SK-N-SH treated with all-trans-retinoic acid at 6 μM for 48 hours (cell line): ENCODE data around the gene FIGN.

Experiments used
- ARNTL ChIP-seq: fragments of 450-650 bp; formaldehyde crosslinking; IDR thresholded peaks from 2 replicates; pipeline ENCODE4 v1.5.0; 2020; ENCODE audit warnings: low read depth, mild to moderate bottlenecking, moderate library complexity, borderline replicate concordance
- ESRRG ChIP-seq: fragments of 250-450 bp; sonication (Bioruptor Pico); IDR thresholded peaks from 2 replicates; pipeline ENCODE4 v1.6.1; 2021; ENCODE audit warnings: mild to moderate bottlenecking
- PPARA ChIP-seq: fragments of 250-450 bp; sonication (Bioruptor Pico); IDR thresholded peaks from 2 replicates; pipeline ENCODE4 v1.5.0; 2020; ENCODE audit warnings: mild to moderate bottlenecking, borderline replicate concordance
- RARB ChIP-seq: fragments of 250-450 bp; sonication (Bioruptor Pico); IDR thresholded peaks from 2 replicates; pipeline ENCODE4 v1.8.0; 2021; ENCODE audit warnings: mild to moderate bottlenecking, moderate library complexity
- TCF4 ChIP-seq: fragments of 250-450 bp; sonication (Bioruptor Pico); IDR thresholded peaks from 2 replicates; pipeline ENCODE4 v1.8.0; 2021; ENCODE audit warnings: mild to moderate bottlenecking, moderate library complexity, borderline replicate concordance
- ZNF565 ChIP-seq: fragments of 450-650 bp; formaldehyde crosslinking; conservative IDR thresholded peaks from 2 replicates; pipeline ENCODE4 v1.5.0; 2020; ENCODE audit warnings: low read depth, mild to moderate bottlenecking, moderate library complexity
- ZNF70 ChIP-seq: fragments of 450-650 bp; formaldehyde crosslinking; IDR thresholded peaks from 2 replicates; pipeline ENCODE4 v1.5.0; 2020; ENCODE audit warnings: mild to moderate bottlenecking, moderate library complexity
- TF ChIP-seq, protein P1 (sequence below): fragments of 250-450 bp; sonication (Bioruptor Pico); IDR thresholded peaks from 2 replicates; pipeline ENCODE4 v1.8.0; 2020; ENCODE audit warnings: mild to moderate bottlenecking, moderate library complexity, borderline replicate concordance
- TF ChIP-seq, protein P2 (sequence below): fragments of 250-450 bp; sonication (Bioruptor Pico); IDR thresholded peaks from 2 replicates; pipeline ENCODE4 v1.5.1; 2020; ENCODE audit warnings: low read depth, mild to moderate bottlenecking, moderate library complexity
- TF ChIP-seq, protein P3 (sequence below): fragments of 250-450 bp; sonication (Bioruptor Pico); IDR thresholded peaks from 2 replicates; pipeline ENCODE4 v1.5.1; 2021; ENCODE audit warnings: mild to moderate bottlenecking, moderate library complexity

DNA sequence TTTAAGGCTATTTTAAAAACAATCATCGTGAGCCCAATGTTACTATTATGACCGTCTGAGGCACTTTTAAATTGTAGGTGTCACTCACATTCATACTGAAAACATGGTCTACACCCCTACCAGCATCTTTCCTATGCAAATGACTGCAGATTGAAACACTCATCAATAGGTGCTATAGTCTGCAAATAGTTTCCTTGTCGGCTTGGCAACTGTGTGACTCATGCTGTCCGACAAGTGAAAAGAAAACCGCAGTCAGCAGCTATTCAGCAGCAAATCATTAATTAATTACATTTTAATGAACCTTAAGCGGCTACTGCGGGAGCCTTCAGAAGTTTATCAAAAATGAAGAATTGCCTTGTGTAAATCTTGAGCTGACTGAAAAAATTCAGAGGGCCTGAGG lies 134.4 kb downstream of the FIGN start:
- TF ChIP-seq ARNTL (CRISPR knock-in tag) (no peak), ZNF70 (no peak), ZNF565 (CRISPR knock-in tag) (no peak), ESRRG (CRISPR knock-in tag) (no peak), RARB (CRISPR knock-in tag) (no peak), TCF4 (CRISPR knock-in tag) (no peak), PPARA (CRISPR knock-in tag) (no peak)
- TF ChIP-seq, protein P1, sequence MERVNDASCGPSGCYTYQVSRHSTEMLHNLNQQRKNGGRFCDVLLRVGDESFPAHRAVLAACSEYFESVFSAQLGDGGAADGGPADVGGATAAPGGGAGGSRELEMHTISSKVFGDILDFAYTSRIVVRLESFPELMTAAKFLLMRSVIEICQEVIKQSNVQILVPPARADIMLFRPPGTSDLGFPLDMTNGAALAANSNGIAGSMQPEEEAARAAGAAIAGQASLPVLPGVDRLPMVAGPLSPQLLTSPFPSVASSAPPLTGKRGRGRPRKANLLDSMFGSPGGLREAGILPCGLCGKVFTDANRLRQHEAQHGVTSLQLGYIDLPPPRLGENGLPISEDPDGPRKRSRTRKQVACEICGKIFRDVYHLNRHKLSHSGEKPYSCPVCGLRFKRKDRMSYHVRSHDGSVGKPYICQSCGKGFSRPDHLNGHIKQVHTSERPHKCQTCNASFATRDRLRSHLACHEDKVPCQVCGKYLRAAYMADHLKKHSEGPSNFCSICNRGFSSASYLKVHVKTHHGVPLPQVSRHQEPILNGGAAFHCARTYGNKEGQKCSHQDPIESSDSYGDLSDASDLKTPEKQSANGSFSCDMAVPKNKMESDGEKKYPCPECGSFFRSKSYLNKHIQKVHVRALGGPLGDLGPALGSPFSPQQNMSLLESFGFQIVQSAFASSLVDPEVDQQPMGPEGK (CRISPR knock-in tag): no peak
- TF ChIP-seq, protein P2, sequence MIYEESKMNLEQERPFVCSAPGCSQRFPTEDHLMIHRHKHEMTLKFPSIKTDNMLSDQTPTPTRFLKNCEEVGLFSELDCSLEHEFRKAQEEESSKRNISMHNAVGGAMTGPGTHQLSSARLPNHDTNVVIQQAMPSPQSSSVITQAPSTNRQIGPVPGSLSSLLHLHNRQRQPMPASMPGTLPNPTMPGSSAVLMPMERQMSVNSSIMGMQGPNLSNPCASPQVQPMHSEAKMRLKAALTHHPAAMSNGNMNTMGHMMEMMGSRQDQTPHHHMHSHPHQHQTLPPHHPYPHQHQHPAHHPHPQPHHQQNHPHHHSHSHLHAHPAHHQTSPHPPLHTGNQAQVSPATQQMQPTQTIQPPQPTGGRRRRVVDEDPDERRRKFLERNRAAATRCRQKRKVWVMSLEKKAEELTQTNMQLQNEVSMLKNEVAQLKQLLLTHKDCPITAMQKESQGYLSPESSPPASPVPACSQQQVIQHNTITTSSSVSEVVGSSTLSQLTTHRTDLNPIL (CRISPR knock-in tag): no peak
- TF ChIP-seq, protein P3, sequence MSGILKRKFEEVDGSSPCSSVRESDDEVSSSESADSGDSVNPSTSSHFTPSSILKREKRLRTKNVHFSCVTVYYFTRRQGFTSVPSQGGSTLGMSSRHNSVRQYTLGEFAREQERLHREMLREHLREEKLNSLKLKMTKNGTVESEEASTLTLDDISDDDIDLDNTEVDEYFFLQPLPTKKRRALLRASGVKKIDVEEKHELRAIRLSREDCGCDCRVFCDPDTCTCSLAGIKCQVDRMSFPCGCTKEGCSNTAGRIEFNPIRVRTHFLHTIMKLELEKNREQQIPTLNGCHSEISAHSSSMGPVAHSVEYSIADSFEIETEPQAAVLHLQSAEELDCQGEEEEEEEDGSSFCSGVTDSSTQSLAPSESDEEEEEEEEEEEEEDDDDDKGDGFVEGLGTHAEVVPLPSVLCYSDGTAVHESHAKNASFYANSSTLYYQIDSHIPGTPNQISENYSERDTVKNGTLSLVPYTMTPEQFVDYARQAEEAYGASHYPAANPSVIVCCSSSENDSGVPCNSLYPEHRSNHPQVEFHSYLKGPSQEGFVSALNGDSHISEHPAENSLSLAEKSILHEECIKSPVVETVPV (CRISPR knock-in tag): no peak
